ENCODE measurements around the gene MAL.

DNA sequence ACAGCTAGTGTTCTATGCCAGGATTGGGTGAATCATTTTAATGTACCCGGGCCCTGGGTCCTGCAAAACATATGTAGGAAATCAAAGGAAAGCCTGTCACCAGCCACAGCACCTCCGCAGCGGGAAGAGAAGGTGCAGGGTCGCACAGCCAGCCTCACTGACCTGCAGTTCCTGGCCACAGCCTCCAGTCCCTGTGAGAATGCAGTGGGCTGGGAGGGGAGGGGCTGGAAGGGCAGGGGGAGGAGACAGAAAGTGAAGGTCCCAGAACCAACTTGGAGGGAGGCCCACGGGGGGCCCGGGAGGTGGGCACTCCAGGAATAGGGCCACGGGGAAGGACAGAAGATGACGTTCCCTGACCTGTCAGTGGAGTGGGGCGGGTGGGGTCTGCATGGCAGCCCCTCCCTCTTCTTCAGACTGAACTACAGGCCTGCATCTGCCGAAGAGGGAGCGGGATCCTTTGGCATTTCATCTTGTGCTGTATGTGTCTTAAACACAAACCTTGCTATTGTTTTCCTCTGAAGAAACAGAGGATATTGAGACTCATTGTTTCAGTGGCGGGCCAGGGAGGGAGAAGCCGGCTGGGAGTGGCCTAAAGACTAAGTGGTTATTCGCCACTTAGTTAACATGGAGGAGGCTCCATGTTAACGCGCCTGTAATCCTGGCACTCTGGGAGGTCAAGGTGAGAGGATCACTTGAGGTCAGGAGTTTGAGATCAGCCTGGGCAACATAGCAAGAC is 7.5 kb downstream of the MAL start:
- TF ChIP-seq, protein P1, sequence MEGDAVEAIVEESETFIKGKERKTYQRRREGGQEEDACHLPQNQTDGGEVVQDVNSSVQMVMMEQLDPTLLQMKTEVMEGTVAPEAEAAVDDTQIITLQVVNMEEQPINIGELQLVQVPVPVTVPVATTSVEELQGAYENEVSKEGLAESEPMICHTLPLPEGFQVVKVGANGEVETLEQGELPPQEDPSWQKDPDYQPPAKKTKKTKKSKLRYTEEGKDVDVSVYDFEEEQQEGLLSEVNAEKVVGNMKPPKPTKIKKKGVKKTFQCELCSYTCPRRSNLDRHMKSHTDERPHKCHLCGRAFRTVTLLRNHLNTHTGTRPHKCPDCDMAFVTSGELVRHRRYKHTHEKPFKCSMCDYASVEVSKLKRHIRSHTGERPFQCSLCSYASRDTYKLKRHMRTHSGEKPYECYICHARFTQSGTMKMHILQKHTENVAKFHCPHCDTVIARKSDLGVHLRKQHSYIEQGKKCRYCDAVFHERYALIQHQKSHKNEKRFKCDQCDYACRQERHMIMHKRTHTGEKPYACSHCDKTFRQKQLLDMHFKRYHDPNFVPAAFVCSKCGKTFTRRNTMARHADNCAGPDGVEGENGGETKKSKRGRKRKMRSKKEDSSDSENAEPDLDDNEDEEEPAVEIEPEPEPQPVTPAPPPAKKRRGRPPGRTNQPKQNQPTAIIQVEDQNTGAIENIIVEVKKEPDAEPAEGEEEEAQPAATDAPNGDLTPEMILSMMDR (IDR thresholded peaks at IDR 0.05; ENCODE audit: insufficient read depth, low read depth, low read length), result no peak
- TF ChIP-seq EZH2 (IDR thresholded peaks at IDR 0.05; ENCODE audit: insufficient read depth, low read length), result no peak
